RPMI7951 (cell line): ENCODE measurements around the gene KCNQ2. TPM values are rescaled to one million over a fixed set of nuclear protein-coding genes. Genes with fewer than 3 reads are reported as not detected.

Experiments used
- DNase-seq: peaks from one replicate; pipeline ENCODE4 v3.0.0-alpha.2; 2012; ENCODE audit warnings: low read depth
- total RNA-seq: library from RNA; depleted of rRNA; stranded (reverse); fragments of >200 nt; shearing (Covaris generic); gene quantifications from 2 replicates; pipeline ENCODE4 v1.2.3, GENCODE V29; 2014

Gene KCNQ2
- total RNA-seq, 1 experiment from 2014 or later: 2.5 TPM

- no peak for DNase-seq
Observed at GRCh38 chr20:63369724-63370617, 102.5 kb downstream of the KCNQ2 start.

- DNase-seq: no peak
Observed at GRCh38 chr20:63369024-63369530, 103.4 kb downstream of the KCNQ2 start.

- no peak for DNase-seq
Observed at GRCh38 chr20:63368151-63368550, 104.3 kb downstream of the KCNQ2 start.

DNA sequence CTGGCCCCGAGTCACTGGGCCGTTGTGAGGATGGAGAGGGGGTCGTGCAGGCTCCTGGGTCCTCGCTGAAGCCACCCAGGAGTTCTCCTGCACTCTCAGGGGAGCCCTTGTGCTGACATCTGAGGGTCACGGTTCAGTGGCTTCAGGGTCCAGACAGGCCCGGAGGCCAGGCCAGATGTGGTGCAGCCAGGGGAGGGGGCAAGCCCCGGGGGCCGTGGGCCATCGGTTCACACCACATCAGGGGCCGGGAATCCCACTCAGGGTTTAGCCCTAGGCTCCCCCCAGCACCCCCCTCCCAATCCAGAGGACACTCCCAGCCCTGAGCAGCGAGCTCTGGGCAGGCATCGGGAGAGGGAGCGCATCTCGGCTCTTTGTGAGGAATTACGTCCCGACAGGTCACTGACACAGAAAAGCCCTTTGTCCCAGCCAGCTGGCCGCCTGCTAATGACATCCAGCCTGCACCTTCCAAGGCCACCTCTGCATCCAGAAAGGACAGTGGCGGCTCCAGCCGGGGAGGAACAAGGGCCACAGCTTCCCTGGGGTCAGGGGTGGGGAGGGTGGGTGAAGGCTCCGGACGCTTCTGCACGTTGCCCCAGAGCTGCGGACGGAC, 104.9 kb downstream of the KCNQ2 start:
- no peak for DNase-seq

GRCh38 chr20:63366390-63367365, 105.8 kb downstream of the KCNQ2 start:
- no peak for DNase-seq

DNA sequence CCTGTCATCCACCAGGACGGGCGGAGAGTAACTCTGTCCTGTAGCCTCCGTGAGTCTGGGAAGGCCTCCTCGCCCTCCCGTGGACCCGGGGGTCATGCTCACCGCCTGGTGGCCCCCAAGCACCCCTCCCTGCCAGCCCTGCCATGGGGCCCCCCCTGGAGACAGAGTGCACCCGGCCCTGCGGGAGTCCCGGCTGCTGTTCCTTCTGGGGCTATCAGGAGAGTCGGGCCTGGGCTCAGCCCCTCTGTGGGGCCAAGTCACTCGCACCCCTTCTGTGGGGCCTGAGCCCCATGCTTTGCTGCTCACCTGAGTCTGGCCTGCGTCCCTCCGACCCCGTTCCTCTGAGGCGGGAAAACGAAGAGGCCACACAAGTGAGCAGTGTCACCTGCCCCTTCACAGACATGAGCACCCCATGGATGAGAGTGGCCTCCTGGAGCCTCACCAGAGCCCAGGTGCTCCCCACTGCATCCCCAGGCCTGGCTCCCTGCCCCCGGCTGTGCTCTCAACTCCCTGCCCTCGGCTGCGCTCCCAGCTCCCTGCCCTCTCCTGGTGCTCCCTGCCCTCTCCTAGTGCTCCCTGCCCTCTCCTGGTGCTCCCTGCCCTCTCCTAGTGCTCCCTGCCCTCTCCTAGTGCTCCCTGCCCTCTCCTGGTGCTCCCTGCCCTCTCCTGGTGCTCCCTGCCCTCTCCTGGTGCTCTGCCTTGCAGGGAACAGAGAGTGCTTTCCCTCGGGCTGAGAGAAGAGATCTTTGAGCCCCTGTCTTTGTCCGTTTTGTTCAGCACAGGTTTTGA, 106.7 kb downstream of the KCNQ2 start:
- DNase-seq: no peak

DNA sequence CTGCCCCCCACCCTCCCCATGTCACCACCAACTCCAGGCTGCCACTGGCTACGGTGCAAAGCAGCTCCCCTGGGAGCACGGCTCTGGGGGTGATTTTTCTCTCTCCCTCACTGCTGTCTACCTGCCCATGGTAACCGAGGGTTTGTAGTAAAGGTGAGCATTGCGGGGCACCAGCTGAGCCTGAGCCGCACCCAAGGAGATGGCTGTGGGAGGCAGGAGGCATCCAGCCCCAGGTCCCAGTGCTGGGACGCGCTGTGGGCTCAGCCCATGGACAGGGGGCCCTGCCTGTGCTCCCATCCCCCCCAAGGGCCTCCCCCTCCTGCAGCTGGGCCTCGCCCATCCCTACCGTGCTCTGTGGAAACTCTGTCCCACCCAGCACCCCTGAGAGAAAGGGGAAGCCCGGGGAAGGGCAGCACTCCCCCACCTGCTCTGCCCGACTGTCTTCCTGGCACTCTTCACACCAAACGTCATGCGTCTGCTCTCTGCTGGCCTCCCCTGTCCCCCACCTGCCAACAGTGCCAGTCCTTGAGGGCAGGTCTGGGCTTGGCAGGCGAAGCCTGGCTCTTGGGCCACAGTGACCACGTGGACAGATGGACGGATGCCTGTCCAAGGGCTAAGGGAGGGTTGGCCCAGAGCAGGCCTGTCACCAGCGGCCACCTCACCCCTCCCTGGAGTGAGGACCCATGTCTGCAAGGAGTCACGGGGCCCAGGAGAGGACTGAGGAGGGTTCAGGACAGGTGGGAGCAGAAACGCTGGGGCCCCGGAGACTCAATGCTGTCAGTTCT, 107.5 kb downstream of the KCNQ2 start:
- DNase-seq: no peak

DNA sequence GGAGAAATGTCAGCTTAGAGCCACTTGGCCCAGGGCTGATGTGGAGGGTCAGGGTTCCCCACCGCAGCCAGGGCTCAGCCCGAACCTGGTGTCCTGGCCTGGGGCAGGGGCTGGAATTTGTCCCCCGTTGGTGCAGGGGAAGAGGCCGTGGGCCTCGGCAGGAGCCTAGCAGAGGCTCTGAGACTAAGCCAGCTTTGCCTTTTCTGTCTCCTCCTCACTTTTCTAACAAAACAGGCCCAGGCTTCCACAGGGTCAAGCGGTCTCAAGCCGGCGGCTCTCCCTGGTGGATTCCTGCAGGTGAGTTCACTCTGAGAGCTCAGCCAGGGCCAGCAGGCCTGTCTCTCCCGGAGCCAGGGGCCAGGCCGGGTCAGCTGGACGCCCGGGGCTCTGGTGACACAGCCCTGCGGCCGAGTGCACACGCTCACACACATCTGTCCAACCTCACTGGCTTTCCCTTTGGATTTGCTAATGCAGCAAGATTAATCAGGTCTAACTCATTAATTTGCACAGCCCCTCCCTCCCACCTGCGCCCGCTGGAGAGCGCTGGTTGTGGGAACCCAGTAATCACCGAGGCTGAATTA, 108.4 kb downstream of the KCNQ2 start:
- DNase-seq: no peak

DNA sequence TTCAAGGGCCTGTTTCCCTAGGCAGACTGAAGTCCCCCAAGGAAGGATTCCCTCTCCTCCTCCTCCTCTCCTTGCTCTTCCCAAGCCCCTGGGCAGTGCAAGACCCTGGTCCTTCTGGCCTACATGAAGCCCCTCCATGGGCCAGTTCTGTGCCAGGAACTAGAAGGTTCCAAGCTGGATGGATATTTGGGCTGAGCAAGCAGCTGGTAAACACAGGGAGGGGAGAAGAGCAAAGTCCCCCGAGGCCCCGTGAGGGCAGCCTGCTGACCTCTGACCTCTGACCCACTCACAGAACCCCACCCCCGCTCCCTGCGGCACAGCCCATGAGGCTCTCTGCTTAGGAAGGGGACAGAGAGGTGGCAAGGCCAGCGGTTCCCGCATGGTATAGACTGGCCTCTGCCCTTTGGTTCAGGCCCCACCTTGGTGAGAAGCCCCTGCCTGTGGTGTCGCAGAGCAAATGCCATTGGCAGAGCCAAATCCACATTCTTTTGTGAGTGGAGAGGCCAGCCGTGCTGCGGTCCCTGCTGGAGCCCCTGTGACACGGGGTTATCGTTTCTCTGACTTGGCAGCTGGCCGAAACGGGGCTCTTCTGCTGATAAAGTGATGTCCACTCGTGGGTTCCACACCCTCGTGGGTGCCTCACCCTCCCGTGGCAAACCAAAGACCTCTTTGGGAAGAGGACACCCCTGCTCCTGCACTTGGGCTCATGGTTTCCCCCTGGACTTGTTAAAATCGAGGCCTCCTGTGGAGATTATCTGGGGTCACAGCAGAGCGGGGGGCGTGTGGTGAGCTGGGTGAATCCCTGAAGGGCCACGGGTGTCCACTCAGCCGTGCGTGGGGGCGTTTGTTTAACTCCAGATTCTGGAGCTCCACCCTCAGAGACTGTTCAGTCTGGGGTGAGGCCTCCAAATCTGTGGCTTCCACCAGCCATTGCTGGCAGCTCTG, 109.2 kb downstream of the KCNQ2 start:
- no peak for DNase-seq

DNA sequence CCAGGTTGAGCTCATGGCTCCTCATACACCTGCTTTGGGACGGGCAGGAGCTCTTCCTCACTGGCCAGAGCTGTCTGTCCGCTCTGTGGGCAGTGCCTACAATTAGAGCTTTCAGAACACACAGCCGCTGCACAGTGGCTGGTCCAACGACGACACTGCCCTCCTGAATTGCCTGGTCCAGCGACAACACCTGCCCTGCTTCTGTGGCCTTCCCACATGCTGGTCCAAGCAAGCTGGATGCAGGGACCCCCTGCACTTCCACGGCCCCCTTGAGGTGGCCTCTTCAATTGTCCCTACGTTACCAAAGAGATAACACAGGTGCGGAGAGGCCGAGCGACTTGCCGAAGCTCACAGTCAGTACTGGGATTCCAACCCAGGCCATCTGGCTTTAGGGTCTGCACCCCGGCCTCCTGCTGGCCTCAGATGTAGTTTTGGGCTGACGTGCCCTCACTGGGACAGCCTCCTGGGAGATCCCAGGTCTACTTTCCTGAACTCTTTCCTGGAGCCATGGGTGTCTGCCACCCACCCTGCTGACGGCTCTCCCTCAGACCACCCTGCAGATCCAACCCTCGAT, 109.9 kb downstream of the KCNQ2 start:
- DNase-seq: no peak

DNA sequence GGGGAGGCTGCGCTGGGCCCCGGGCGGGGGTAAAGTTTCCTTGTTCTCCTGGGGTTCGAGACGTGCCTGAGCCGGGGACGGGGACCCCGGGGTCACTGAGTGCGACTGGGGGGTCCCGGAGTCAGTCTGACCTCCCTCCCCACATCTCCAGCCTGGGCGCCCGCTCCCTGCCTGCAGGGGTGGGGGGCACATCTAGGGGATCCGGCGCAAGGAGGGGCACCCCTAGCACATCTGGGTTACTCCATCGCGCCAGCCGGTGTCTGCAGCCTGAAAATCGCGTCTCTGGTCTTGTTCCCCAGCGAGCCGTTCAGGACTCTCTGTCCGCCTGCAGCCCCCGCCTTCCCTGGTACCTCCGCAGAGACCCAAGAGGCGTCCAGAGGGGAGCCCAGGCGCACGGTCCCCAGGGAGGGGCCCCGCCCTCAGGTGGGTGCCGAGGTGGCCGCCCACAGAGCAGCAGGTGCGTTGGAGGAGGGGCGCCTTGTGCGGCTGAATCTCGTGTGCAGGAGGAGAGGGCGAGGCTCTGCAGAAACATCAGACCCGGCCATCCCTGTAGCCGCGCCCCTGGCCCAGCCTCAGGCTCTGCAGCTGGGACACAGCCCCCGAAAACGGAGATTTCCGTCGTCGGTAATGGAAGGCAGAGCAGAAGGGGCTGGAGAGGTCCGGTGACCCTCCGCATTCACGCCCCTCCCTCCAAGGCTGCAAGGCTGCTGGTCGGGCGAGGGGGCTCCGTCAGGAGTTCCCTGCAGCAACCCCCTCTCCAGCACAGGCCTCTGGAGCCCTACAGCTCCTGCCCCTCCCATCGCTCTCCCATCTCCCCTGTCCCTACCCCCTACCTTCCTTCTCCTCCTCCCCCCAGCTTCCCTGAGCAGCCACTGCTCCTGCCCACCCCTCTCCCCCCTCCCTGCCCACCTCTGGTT, 110.7 kb downstream of the KCNQ2 start:
- DNase-seq: no peak

DNA sequence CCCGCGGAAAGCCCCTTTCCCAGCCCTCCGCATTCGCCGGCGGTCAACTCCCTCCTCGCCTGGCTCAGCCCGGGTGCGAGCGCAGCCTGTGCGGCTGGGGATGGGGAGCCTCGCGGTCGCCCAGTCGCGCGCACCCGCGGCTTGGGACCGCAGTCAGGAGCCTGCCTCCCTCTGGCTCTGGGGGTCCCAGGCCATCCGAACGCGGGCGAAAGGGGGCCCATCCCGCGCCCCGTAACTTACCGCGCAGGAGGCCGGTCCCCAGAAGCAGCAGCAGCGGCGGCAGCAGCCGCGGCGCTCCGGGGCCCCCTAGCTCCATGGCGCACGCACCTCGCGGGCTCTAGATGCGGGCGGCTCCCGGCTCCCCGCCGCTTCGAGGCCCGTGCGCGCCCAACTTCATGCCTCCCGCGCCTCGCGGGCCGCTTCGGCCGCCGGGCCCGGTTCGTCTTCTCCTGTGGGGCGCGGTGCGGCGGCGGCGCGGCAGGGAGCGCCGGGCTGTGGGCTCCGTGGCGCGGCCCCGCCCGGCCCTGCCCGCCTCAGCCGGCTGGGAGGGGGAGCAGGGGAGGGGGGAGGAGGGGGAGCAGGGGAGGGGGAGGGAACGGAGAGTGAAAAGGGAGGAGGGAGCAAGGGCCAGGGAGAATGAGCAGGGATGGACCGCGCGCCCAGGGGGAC, 111.5 kb downstream of the KCNQ2 start, which contains the start of gene CHRNA4:
CHRNA4 (minus strand) TSS at position 500 of the 669 bp plus-strand sequence; CDS start at position 316, 184 bp downstream.
- DNase-seq: no peak

DNA sequence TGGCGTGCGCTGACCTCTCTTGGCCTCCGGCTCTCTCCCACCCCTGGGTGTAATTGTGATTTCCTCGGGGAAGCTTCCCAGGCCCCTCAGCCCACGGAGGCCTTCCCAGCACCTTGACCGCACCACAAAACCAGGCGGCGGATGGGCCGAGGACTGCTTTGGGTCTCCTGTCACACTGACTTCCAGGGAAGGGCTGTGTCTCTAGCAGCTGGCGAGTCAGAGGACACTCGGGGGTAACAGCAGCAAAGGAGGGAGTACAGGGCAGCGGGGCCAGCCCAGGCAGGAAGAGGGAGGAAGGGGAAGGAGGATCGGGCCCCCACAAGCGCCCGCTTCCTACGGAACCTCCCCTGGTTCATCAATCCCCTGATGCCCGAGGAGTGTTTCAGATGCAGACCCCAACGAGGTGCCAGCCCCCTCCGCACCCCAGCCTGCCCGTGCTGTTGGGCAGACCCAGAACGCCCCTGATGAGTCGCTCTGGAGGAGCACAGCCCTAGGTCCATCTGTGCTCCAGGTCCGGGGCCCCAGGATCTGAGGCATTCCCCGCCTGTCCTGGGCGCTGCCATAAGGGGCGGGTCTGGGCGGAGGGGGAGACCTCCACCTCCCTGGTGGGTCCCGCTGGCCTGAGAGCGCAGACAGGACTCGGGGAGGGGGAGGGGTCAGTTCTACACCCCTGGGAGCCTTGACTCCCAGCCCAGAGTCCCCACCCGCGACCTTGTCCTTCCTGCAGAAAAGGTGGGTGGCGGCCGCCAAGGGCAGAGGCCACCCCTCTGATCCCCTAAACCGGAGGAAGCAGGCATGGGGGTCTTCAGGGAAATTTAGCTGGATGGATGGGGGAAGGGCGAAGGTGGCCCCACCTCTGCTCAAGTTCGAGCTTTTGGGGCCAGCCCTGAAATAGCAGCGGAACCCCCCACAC, 112.3 kb downstream of the KCNQ2 start:
- no peak for DNase-seq

DNA sequence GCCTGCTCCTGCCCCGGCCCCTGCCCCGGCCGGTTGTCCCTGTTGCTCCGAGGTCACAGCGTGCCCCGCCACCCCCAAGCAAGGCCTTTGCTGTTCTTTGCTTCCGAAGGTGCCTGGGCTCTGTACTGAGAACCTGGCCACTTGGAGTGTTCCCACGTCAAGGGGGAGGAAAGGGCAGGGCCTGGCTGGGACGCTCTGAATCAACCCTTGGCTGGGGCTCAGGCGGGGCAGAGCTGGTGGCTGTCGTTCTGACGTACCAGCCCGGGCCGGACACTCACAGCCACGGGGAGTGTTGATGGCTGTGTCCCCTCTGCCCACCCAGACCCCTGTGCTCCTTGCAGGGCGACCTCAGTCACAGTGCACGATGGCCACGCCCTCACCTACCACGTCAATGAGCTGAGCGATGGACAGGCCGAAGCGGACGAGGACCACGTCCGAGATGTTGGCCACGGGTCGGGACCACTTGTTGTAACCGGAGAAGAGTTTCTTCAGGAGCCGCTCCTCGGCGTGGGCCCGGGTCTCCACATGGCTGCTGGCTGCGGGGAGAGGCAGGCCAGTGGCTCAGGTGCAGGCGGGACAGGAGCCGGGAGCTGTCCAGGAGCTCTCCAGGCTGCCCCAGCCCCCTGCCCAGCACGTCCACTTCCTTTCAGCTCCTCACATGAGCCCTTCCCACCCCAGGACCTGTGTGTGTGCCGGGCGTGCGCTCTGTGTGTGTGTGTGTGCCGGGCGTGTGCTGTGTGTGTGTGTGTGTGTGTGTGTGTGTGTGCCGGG, 113.1 kb downstream of the KCNQ2 start:
- DNase-seq: no peak
